Epithelial cell of esophagus (primary cell): Measurements from ENCODE around the gene ELK4.
A peak's percentile ranks its signal among the peaks of the same experiment; 100 is the strongest.

Source experiments
- DNase-seq: peaks from one replicate; pipeline ENCODE4 v3.0.0; 2010; ENCODE audit warnings: low read depth
- H3K4me3 ChIP-seq: 2 replicates; pipeline ENCODE4 v1.5.1; 2011; ENCODE audit warnings: mild to moderate bottlenecking, low read length, control low read depth
- CTCF ChIP-seq: IDR thresholded peaks from 2 replicates; pipeline ENCODE4 v1.5.1; 2011; ENCODE audit warnings: low read depth, mild to moderate bottlenecking, low read length, control low read depth, inconsistent platforms; ENCODE audit not compliant: insufficient read depth; ENCODE audit errors: missing control alignments

ELK4 gene

GRCh38 chr1:205629751-205630150, 2.1 kb downstream of the ELK4 start:
- peak overlapping the region; percentile 72 for H3K4me3 ChIP-seq
- no peak for TF ChIP-seq CTCF
- no peak for DNase-seq

DNA sequence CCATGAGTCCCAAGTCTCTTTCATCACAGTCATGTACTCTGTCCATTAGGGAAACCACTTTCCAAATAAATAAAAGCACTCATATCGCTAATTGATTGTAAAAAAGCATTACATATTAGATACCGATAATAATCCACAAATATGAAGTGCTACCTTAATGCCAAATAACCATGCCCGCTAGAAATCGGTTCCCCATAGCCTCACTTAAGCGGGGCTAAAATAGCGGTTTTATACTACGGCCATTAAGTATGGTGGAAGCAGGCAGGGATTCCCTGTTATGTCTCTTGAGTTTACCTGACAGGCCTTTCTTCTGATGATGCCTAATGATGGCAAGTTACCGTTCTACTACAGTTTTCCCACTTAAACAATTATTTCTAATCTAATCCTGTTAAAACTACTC, 3.9 kb downstream of the ELK4 start:
- no peak for TF ChIP-seq CTCF
- no peak for DNase-seq
- H3K4me3 ChIP-seq, result no peak overlapping the region

DNA sequence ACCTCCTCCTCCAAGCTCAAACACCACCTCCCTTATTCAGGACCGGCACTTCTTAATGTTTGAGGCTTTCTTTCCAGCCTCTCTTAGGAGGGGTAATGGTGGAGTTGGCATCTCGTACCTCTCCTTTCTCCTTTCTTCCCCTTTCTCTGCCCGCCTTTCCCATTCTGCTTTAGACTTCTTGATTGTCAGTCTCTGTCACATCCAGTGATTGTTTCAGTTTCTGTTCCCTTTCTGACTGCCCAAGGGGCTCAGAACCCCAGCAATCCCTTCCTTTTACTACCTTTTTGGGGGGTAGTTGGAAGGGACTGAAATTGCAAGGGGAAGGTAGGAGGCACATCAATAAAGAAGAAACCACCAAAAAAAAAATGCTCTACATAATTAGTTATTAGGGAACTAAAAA, 5.6 kb downstream of the ELK4 start:
- no peak overlapping the region for H3K4me3 ChIP-seq
- TF ChIP-seq CTCF, result no peak
- DNase-seq, result no peak

DNA sequence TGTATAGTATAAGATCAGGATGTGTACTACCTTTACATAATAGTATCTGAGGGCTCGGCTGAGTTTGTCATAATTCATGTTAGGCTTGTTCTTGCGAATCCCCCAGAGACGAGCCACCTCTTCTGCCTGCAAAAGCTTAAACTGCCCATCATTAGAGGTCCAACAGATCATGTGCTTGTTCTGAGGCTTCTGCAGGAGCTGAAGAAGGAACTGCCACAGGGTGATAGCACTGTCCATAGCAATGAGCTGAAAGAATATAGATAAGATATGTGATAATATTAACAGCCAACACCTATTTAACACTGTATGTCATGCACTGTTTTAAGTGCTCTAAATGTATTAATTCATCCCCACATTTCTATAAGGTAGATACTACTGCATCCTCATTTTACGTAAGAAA, 8.2 kb downstream of the ELK4 start:
- no peak for TF ChIP-seq CTCF
- no peak overlapping the region for H3K4me3 ChIP-seq
- no peak for DNase-seq

DNA sequence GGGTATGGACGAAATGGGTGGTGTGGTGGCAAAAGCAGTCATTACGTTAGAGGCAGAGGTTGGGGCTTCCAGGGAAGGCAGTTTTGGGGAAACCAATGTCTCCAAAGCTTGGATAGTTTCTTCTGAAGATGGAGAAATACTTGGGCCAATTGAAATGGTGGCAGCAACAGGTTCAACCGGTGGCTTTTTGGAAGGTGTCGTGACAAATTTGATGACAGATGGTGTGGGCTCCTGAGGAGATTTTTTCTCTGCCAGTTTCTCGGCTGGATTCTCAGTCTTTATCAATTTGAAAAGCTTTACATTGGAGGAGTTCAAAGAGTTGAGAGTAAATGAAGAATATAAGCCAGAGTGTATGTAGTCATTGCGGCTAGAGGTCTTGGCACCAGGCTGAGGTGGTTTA, 11.5 kb downstream of the ELK4 start:
- TF ChIP-seq CTCF, result no peak
- DNase-seq, result no peak
- H3K4me3 ChIP-seq, result no peak overlapping the region

- no peak overlapping the region for H3K4me3 ChIP-seq
- DNase-seq, result no peak
- no peak for TF ChIP-seq CTCF
These were observed 12.4 kb downstream of the ELK4 start for GRCh38 chr1:205619376-205619775.

DNA sequence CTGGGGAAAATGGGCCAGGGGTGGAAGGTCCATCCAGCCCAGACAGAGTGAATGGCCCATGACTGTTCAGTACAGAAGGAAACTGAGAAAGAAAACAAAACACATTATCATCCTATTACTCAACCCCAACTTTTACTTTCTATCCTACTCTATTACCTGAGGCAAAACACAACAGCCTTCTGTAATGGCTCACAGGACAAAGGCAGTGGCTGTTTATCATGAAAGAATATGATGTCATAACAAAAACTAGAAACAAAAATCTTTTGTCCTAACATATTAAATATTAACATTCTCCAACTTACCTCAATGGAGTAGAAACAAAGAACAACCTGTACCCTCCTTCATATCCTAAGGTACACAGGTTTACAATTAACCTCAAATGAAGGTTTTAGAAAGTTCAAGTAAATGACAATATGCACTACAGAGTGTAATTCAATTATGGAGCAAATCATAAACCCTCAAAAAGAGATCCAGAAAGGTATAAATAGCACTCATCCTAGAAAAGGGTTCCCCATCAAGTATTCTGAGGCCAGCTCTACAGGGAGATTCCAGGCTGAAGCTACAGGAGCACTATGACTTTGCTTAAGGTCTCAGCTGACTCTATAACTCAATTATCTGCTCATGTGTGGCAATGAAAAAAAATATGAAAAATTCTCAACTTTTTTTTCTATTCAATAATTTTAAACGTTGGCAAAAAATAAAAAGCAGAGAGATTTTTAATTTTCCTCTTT, 15.1 kb downstream of the ELK4 start:
- DNase-seq, result peak; percentile 80
- H3K4me3 ChIP-seq, result no peak overlapping the region
- TF ChIP-seq CTCF, result no peak
